Inflammatory macrophage treated with lipopolysaccharide for 4 hours (primary cell): ENCODE measurements around the gene RBM47.
"Not testable (repeated sequence)": the region's sequence is repeated elsewhere in the genome, so short reads cannot be mapped to it uniquely, and the experiment has no call there.

ENCODE experiments used
- DNase-seq: peaks from one replicate; pipeline ENCODE4 v3.0.0-alpha.2; 2020

RBM47 gene

DNA sequence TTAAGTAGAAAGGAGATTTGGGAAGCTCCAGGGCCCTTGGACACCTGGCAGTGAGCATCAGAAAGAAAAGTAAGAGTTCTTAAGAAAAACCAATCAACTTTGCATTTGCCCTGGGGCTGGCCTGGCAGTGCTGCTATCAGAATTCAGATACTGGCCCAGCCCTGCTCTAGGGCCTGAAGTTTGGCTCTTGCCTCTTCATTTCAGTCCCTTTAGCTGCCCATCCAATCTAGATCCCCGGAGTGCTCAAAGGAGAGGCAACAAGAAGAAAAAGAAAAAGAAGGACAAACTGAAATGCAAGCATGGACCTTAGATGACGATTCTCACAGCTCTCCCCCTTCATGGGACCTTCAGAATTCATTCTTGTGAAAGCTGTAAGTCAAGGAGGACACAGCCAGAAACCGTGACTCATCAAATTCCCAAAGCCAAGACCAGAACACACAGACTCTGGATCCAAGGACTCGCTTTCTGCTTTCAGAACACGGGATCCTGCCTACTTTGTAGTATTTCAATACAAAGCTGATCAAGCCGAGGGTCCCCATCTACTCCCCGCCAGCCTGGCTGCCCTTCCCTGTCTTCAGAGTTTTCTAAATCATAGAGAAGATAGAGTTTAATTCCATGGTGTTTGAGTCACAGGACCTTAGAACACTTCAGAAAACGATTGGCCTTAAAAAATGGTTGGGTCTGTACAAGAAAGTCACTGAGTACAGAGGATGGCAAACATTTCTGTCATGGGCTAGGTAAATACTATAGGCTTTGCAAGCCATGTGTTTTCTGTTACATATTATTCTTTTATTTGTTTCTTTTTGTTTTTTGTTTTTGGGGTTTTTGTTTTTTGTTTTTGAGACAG lies 103.7 kb downstream of the RBM47 start:
- DNase-seq: no peak

DNA sequence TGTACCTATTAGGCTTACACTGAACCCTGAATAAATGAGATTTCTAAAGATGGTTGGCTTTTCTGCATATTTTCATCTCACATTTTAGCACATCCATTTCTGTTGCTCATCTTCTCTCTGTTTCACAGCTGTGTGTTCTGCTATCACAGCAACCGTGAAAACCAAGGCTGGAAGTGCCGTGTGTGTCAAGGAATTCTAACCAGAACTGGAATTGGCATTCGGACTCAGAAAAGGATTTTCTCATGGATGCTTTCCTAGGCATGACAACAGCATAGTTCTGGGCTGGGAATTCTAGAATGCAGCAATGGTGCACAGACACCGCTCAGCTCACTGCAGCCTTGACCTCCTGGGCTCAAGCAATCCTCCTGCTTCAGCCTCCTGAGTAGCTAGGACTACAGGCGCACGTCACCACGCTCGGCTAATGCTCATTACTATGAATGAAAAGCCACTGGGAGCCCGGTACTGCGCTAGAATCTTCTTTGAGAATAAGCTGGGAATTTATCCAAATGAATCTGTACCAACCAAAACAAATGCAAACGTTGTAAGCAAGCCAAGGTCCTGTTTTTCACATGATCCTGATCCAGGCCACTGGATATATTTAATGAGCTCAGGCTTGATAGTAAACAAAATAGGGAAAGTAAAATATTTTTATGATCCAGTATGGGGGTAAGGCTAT lies 105.2 kb downstream of the RBM47 start:
- DNase-seq: no peak

DNA sequence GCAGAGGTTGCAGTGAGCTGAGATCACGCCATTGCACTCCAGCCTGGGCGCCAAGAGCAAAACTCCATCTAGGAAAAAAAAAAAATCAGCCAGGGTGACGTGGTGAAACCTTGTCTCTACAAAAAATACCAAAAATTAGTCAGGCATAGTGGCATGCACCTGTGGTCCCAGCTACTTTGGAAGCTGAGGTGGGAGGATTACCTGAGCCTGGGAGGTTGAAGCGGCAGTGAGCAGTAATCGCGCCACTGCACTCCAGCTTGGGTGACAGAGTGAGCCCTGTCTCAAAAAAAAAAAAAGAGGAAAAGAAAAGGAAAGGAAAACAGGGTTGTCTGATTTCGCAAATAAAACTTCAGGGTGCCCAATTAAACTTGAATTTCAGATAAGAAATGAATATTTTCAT lies 106.1 kb downstream of the RBM47 start:
- peak; percentile 34 for DNase-seq

DNA sequence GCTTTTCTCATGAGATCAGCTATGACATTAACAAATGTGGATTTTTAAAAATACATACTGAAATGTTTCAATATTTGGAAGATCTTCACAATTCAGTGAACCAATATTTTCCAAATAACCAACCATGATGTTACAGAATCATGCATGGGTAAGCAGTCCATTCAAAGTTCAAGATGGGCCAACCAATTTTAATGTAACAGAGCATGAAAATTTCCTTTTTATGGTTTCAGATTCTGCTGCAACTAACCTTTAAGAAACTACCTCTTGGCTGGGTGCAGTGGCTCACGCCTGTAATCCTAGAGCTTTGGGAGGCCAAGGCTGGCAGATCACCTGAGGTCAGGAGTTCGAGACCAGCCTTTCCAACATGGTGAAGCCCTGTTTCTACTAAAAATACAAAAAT lies 107.7 kb downstream of the RBM47 start:
- no peak for DNase-seq

DNA sequence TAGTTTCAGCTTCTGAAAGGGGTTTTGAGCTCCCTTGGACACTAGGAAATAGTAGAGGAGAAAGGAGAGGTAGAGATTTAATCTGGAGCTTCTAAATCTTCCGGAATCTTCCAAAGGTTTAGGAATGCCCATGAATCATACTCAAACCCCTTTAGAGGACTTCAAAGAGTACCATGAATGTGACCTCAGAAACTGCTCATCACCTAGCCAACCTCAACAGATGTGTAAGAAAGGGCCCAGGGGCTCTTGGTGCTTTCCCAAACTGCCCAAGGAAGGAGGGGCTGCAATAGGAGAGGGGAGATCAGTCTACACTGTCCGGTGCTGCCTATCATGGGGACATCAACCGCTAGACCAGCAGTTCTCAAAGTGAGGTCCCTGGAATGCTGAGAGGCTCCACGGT lies 109.1 kb downstream of the RBM47 start:
- no peak for DNase-seq

DNA sequence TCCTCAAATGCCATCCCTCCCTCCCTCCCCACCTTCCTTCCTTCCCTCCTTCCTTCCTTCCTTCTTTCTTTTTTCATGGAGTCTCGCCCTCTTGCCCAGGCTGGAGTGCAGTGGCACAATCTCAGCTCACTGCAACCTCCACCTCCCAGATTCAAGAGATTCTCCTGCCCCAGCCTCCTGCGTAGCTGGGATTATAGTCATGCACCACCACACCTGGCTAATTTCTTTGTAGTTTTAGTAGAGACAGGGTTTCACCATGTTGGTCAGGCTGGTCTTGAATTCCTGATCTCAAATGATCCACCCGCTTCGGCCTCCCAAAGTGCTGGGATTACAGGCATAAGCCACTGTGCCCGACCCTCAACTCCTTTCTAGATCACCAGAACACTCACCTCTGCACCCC lies 112.6 kb downstream of the RBM47 start:
- not testable (repeated sequence) for DNase-seq

DNA sequence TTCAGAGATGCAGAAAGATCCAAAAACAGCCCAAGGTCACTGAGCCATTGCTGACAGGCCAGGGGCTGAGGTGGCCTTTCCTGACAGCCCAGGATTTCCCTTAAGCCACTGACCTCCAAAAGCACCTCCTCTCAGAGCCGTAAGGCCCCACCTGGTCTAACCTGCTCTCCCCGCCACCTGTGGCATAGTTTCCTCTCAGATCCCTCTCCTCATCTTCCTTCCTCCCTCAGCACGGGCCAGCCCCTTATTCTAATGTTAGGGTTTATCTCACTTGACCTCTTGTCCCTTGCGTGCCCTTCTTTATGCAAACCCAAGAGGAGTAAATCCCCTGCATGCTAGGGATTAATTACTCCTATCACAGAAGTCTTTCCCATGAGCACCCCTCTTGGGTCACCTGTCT lies 113.0 kb downstream of the RBM47 start:
- DNase-seq: no peak

DNA sequence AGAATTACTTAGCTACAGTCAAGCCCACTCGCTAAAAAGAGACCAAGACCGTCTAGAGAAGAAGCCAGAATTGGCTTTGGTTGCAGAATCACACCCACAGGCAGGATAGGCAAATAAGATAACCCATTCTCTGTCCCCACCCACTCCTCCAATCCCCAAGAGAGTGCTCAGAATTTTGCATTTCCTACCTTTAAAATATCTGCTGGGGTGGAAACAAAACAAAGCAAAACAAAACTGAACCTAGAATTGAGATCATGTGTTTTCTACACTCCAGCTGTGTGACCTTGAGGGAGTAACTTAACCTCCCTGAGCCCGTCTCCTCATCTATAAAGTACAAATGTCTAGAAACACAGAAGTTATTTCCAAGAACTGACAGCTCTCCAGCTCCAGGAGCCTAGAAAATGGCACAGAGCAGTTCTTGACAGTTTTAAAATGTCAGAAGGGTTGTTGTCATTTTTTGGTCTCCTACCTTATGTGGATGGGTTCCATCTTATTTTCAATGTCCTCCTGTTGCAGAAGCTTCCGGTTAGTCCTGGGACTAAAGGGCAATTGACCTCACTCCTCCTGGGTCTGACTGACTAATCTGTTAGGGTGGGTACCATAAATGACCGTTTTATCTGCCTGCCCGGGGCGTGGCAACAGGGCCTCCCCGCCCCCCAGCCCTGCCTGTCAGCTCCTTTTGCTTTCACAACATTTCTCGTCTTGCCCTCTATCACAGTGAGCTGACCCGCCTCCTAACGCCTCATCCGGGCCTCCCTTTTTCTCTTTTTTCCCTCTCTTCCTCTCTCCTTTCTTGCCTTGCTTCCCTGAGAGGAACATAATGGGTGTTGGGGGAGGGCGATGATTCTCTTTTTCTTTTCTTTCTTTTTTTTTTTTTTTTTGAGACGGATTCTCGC lies 114.0 kb downstream of the RBM47 start:
- DNase-seq: peak; percentile 88

DNA sequence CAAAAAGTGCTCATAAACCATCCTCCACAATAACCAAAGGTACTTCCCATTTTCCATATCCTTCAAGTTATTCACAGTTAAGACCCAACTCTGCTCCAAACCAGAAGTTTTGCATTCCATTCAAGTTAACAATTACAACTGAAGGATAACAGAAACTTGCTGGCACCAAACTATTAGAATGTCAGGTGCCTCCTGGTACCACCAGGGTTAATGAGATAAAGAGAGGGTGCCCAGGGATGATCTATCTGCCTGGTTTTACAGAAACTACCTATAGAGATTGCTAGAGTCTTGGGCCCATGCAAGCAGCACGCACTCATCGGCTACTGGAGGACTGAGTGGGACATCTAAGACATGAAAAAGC lies 114.6 kb downstream of the RBM47 start:
- DNase-seq: no peak

DNA sequence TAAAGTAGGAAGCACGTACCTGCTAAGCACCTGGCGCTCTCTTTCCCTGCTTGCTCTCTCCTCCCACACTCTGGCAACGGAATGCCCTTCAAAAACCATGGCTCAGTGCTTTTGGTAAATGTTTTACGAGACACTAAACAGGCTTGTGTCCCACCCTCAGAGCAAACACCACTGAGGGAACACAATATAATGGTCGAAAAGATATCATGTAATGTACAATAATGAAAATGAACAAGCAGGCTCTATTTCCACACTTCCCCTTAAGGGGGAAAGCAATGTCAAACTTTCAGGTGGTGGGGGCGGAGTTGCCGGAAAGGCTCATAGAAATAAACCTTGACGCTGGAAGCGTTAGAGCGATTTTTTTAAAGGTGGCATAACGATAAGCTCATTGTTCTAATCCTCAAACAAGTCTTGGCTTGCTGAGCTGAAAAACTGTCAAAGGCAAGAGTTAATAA lies 115.1 kb downstream of the RBM47 start:
- DNase-seq: no peak

DNA sequence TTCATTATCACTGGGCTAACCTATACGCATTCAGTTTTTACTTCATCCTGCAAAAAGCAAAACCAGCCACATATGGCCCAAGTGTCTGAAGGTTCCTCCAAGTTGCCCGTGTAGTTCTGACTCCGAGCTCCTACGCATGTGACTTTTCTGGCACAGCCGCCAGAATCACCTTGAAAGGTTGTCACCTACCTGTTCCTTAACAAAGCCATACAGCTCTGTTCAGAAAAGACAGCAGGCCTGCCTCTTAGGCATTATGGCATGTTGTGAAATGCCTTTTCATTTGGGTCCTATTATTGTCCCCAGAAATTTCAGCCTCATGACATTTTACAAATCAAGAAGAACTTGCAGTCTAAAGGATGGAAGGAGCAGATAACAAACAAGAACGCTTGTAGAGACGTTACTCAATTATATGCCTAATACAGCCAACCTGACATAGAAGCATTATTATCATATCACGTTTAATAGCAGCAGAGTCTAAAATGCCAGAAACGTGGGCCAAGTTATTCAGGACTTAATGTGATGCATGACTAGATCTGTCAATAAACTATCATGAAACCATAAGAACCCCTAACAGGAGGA lies 118.5 kb downstream of the RBM47 start:
- DNase-seq: no peak

DNA sequence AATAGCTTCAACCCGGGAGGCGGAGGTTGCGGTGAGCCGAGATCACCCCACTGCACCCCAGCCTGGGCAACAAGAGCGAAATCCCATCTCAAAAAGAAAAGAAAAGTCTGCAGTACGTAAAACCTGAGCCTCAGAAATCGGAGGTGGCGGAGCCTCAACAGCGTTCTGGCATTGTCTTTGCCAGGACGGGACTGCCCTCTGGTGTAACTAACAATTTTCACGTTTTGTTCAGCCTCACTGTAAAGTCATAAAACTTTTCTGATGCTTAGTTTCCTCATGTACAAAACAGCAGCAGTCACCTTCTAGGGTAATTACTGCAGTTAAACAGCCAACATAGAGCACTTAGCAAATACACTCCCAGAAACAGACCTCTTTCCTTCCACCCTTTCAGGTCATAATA lies 121.7 kb downstream of the RBM47 start:
- DNase-seq: no peak

DNA sequence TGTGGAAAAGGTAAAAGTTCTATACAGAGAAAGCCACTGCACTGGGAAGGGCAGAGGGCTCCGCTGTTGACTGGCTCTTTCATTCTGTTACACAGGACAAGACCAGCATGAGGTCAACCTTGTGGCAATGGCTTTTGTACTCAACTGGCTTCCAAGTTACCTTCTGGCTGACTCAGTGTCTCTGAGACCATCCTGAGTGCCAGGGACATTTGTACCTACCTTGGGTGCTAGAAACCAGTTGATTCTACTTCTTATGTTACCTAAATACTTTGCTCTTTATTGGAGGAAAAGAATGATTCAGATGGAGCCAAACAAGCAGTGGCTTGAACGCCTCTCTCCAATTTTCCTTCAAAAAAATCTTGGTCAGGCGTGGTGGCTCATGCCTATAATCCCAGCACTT lies 123.2 kb downstream of the RBM47 start:
- DNase-seq: no peak

DNA sequence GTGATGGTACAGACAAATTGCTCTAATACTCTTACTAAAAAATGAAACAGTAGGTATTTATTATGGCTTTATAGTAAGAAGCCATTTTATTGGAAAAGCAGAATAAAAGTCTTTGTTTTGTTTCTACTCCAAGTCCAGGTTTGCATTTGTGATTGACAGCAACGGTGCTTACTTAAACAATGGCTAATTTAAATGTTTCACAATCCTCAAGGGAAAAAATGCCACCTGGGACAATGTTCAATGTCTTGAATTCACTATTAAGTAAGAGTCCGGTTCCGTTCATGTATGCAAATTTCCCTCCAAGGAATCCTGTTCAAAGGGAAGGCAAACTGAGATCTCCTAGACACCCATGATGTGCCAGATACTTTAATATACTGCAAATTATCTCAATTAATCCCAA lies 123.6 kb downstream of the RBM47 start:
- no peak for DNase-seq

DNA sequence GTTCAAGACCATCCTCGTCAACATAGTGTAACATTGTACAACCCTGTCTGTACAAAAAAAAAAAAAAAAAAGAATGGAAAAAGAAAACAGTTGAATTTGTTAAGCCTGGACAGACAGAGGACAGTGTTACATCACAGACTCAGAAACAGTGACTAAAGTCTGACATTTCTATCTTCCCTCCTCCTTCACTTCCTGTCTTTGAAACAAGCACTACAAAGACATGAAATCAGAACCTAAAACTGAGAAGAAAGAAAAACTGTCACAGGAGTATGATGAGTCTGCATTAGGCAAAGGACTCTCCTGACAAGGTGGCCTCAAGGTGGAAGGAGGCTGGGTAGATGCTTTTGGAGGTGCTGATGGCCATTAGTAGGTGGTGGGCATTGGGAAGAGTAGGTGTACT lies 126.7 kb downstream of the RBM47 start:
- peak; percentile 84 for DNase-seq

DNA sequence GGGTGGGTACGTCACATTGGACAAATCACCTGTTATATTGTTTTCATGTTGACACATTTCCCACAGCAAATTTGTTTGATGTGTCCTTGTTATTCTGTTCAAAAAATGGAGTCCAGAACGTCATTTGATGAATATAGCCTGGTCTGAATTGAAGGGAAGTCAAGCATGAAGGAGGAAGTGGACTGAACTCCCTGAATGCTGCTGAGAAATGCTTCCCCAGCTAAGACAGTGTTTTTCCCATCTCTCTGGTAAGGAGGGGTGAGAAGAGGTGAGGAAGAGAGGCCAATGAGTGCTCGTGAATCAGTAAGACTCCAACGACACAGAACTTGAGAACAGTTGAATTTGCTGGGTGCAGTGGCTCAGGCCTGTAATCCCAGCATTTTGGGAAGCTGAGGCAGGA lies 127.4 kb downstream of the RBM47 start:
- DNase-seq: peak; percentile 76

DNA sequence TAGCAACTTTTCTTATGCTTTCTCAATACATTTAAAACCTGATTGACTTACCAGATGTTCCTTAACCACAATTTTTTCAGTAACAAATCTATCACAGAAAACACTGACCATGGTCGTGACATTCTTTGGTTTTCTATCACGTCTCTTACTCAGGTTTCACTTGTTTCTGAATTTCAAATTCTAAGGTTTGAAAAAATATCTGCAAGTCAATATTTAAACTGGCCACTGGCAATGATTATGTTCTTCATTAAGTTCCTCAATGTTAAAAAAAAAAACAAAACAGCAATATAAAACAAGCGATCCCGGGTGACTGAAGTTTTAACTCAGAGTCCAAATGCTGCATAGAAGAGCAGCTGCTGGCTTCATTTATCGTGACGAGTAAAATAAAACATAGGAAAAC lies 128.9 kb downstream of the RBM47 start:
- no peak for DNase-seq

DNA sequence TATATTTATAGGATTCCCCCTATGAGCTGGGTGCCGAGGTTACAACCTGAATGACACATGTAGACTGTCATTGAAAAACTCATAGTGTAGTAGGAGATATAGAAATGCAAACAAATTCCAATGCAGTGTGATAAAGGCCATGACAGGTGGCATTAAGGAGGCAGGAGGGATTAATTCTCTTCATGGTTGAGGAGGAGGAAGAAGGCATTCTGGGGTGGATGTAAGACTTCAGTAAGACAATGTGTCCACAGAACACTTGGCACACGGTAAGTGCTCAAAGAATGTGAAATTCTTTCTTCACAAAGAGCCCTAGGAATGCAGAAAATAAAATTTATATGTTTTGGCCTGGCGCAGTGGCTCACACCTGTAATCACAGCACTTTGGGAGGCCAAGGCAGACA lies 136.5 kb downstream of the RBM47 start:
- no peak for DNase-seq

DNA sequence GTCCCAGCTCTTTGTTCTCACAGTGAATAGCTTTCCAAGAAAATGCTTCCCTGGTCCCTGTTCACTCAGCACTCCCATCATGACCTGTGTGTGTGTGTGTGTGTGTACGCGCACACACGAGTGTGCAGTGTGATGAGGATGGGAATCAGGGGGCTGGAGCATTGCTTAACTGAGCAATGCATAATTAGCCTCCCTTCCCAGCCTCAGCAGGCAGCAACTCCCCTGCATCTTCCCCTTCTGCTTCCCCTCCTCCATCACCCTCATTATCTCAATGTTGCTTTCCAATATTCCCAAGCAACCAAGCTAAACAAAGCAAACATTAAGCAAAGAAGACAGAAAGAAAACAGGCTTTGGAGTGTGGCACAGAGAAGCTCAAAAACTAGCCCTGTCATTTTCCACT lies 137.0 kb downstream of the RBM47 start:
- no peak for DNase-seq

DNA sequence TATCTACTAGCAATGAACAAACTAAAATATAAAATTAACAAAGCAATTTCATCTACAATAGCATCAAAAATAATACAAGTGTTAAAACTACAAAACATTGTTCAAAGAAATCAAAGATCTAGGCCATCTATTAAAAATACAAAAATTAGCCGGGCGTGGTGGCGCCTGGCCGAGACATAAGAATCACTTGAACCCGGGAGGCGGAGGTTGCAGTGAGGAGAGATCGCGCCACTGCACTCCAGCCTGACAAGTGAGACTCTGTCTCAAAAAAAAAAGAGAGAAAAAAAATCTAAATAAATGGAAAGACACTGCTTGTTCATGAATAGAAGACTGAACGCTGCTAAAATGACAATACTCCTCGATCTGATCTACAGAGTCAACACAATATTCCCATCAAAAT lies 139.2 kb downstream of the RBM47 start:
- DNase-seq: no peak

DNA sequence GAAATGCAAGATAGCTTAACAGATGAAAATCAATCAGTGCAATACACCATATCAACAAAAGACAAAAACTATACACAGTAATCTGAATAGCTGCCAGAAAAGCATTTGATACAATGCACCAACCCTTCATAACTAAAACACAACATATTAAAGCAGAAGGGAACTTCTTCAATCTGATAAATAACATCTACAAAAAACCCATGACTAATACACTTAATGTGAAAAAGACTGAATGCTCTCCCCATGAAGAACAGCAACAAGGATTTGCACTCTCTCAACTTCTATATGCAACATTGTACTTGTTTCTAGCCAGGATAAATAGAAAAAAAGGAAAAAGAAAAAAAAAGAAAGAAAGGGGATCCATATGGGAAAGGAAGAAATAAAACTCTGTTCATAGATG lies 139.7 kb downstream of the RBM47 start:
- DNase-seq: no peak

DNA sequence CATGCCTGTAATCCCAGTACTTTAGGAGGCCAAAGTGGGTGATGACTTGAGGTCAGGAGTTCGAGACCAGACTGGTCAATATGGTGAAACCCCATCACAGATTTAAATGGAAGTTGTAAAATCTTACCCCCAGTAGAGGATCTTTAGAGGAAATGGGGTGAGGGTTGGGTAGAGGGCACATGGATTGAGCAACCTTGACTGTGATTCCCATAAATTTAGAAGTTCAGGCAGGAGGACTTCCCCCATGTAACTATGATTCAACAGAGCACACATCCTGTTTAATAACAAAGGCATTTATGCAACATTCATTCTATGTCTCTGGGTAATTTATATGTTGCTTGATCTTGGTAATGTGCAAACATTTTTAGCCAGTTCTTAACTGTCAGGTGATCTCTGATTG lies 143.1 kb downstream of the RBM47 start:
- DNase-seq: peak; percentile 93
